WTC11 (cell line): ENCODE measurements around the gene IFT20. TPM values are rescaled to one million over a fixed set of nuclear protein-coding genes. Genes with fewer than 3 reads are reported as not detected.
"Not testable (repeated sequence)": the region's sequence is repeated elsewhere in the genome, so short reads cannot be mapped to it uniquely, and the experiment has no call there.

Source experiments
- ATAC-seq: fragments of 200-7000 bp; cut with Tn5 transposase; 2 replicates; pipeline ENCODE4 v1.10.0; 2021; ENCODE audit warnings: mild to moderate bottlenecking, moderate library complexity
- CTCF ChIA-PET: fragments of 300-600 bp; sonication (Branson Sonifier 250); formaldehyde crosslinking; loops from one replicate; lab custom pipeline; 2021; ENCODE audit warnings: antibody characterized with exemption; lab: Charles Lee
- POLR2A ChIA-PET: fragments of 350-600 bp; sonication (Branson Sonifier 250); formaldehyde crosslinking; loops from one replicate; lab custom pipeline; 2021; ENCODE audit warnings: antibody characterized with exemption; lab: Charles Lee
- DNase-seq: peaks from one replicate; pipeline ENCODE4 v3.0.0; 2021; ENCODE audit warnings: low spot score
- H3K27ac Mint-ChIP-seq: 2 replicates; pipeline ENCODE4 v1.8.0; 2021; ENCODE audit warnings: mixed read lengths
- H3K27me3 Mint-ChIP-seq: 2 replicates; pipeline ENCODE4 v1.8.0; 2021; ENCODE audit warnings: low read depth, mild to moderate bottlenecking, moderate library complexity, mixed read lengths
- H3K36me3 Mint-ChIP-seq: 2 replicates; pipeline ENCODE4 v1.8.0; 2021; ENCODE audit warnings: mixed read lengths
- H3K4me1 Mint-ChIP-seq: 2 replicates; pipeline ENCODE4 v1.8.0; 2022; ENCODE audit warnings: mixed read lengths
- H3K4me3 Mint-ChIP-seq: 2 replicates; pipeline ENCODE4 v1.8.0; 2021; ENCODE audit warnings: mild to moderate bottlenecking, moderate library complexity, mixed read lengths
- H3K9me3 Mint-ChIP-seq: 2 replicates; pipeline ENCODE4 v1.8.0; 2021; ENCODE audit warnings: mixed read lengths
- ATF2 ChIP-seq: sonication (generic); formaldehyde crosslinking; IDR thresholded peaks from 2 replicates; pipeline ENCODE4 v1.8.1; 2022; ENCODE audit warnings: low read depth, missing genetic modification reagents, borderline replicate concordance
- ELF4 ChIP-seq: sonication (generic); formaldehyde crosslinking; IDR thresholded peaks from 2 replicates; pipeline ENCODE4 v1.8.1; 2022; ENCODE audit warnings: low read depth, mild to moderate bottlenecking, moderate library complexity, missing genetic modification reagents
- EMX1 ChIP-seq: fragments of 250-450 bp; sonication (Bioruptor Pico); IDR thresholded peaks from 2 replicates; pipeline ENCODE4 v1.8.0; 2021; ENCODE audit warnings: mild to moderate bottlenecking
- GABPB1 ChIP-seq: sonication (generic); formaldehyde crosslinking; IDR thresholded peaks from 2 replicates; pipeline ENCODE4 v1.8.1; 2023; ENCODE audit warnings: mild to moderate bottlenecking, missing genetic modification reagents
- HMGA2 ChIP-seq: fragments of 250-450 bp; sonication (Bioruptor Pico); IDR thresholded peaks from 2 replicates; pipeline ENCODE4 v1.4.0; 2021; ENCODE audit warnings: mild to moderate bottlenecking, moderate library complexity
- IRF1 ChIP-seq: sonication (generic); formaldehyde crosslinking; IDR thresholded peaks from 2 replicates; pipeline ENCODE4 v1.8.0; 2023; ENCODE audit warnings: missing genetic modification reagents
- IRF2 ChIP-seq: sonication (generic); formaldehyde crosslinking; IDR thresholded peaks from 2 replicates; pipeline ENCODE4 v1.8.0; 2022; ENCODE audit warnings: low read depth, missing genetic modification reagents, borderline replicate concordance
- JUN ChIP-seq: sonication (generic); formaldehyde crosslinking; IDR thresholded peaks from 2 replicates; pipeline ENCODE4 v1.8.0; 2023; ENCODE audit warnings: mild to moderate bottlenecking, missing genetic modification reagents
- MXD4 ChIP-seq: fragments of 250-450 bp; sonication (Bioruptor Pico); IDR thresholded peaks from 2 replicates; pipeline ENCODE4 v1.8.0; 2021; ENCODE audit warnings: mild to moderate bottlenecking, moderate library complexity, borderline replicate concordance
- NR2C2 ChIP-seq: sonication (generic); formaldehyde crosslinking; IDR thresholded peaks from 2 replicates; pipeline ENCODE4 v1.8.0; 2022; ENCODE audit warnings: mild to moderate bottlenecking, missing genetic modification reagents
- RORB ChIP-seq: fragments of 250-450 bp; sonication (Bioruptor Pico); IDR thresholded peaks from 2 replicates; pipeline ENCODE4 v1.9.0; 2021; ENCODE audit warnings: mild to moderate bottlenecking
- SMAD3 ChIP-seq: sonication (generic); formaldehyde crosslinking; IDR thresholded peaks from 2 replicates; pipeline ENCODE4 v1.8.0; 2022; ENCODE audit warnings: missing genetic modification reagents, mild to moderate bottlenecking, borderline replicate concordance
- TEAD4 ChIP-seq: sonication (generic); formaldehyde crosslinking; IDR thresholded peaks from 2 replicates; pipeline ENCODE4 v1.8.0; 2022; ENCODE audit warnings: mild to moderate bottlenecking, missing genetic modification reagents
- ZBTB43 ChIP-seq: sonication (generic); formaldehyde crosslinking; IDR thresholded peaks from 2 replicates; pipeline ENCODE4 v1.8.1; 2023; ENCODE audit warnings: mild to moderate bottlenecking, missing genetic modification reagents
- ZMAT4 ChIP-seq: fragments of 250-450 bp; sonication (Bioruptor Pico); IDR thresholded peaks from 2 replicates; pipeline ENCODE4 v1.9.0; 2021; ENCODE audit warnings: mild to moderate bottlenecking
- ZNF317 ChIP-seq: sonication (generic); formaldehyde crosslinking; IDR thresholded peaks from 2 replicates; pipeline ENCODE4 v1.8.1; 2023; ENCODE audit warnings: low read depth, mild to moderate bottlenecking, moderate library complexity, missing genetic modification reagents, borderline replicate concordance
- ZSCAN18 ChIP-seq: fragments of 250-450 bp; sonication (Bioruptor Pico); IDR thresholded peaks from 2 replicates; pipeline ENCODE4 v2.1.2; 2022; ENCODE audit warnings: mild to moderate bottlenecking, moderate library complexity
- total RNA-seq: library from RNA; stranded (reverse); gene quantifications from 3 replicates; pipeline ENCODE4 v1.2.3, GENCODE V29; 2021
- TF ChIP-seq, protein P1 (sequence below): sonication (generic); formaldehyde crosslinking; IDR thresholded peaks from 2 replicates; pipeline ENCODE4 v1.8.1; 2022; ENCODE audit warnings: low read depth, mild to moderate bottlenecking, moderate library complexity, missing genetic modification reagents, borderline replicate concordance
- TF ChIP-seq, protein P2 (sequence below): sonication (generic); formaldehyde crosslinking; IDR thresholded peaks from 2 replicates; pipeline ENCODE4 v1.8.0; 2022; ENCODE audit warnings: mild to moderate bottlenecking, missing genetic modification reagents
- TF ChIP-seq, protein P3 (sequence below): sonication (generic); formaldehyde crosslinking; IDR thresholded peaks from 2 replicates; pipeline ENCODE4 v1.8.0; 2022; ENCODE audit warnings: mild to moderate bottlenecking, missing genetic modification reagents

IFT20 gene
- total RNA-seq, 1 experiment from 2014 or later: 17.6 TPM

GRCh38 chr17:28292878-28293277, 42.4 kb downstream of the IFT20 start:
- ATAC-seq, H3K9me3 Mint-ChIP-seq, H3K4me1 Mint-ChIP-seq, H3K27me3 Mint-ChIP-seq, H3K36me3 Mint-ChIP-seq, DNase-seq, CTCF ChIA-PET, H3K4me3 Mint-ChIP-seq, H3K27ac Mint-ChIP-seq, POLR2A ChIA-PET: not testable (repeated sequence)

DNA sequence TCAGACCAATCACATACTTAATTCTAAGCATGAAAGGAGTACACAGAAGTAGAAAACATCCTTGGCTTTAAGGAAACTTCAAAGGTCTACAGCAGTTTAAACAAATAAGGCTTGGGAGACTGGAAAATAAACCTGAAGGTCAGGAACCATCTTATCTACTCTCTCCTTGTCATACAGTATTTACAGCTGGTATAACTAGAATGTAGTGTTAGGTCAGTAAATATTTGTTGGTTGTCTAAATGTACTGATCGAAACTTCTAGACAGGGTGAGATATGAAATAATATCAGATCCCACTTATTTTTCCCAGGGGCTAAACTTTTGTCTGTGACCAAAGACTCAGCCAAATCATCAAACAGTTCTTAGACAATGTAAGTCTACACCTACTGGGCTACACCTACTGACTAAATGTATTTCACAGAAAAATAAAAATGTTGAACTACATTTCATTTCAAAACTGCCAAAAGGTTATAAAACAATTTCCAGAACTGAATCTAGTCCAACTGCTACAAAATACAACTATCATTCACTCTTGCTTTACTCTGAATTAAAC, 43.4 kb downstream of the IFT20 start:
- DNase-seq (no peak), ATAC-seq (no peak)
- ChIA-PET POLR2A (no interaction called here), CTCF (no interaction called here)
- Mint-ChIP-seq H3K4me3 (no peak overlapping the region), H3K36me3 (no peaks in the 10 kb centered on the region), H3K27me3 (peaks cover 5% of the 10 kb centered on the region; the same call in 1 of the 2 replicates), H3K9me3 (no peaks in the 10 kb centered on the region), H3K27ac (no peak overlapping the region), H3K4me1 (no peaks in the 10 kb centered on the region)
- TF ChIP-seq JUN (CRISPR knock-in tag): no peak
- TF ChIP-seq IRF1 (CRISPR knock-in tag): no peak
- TF ChIP-seq, protein P1, sequence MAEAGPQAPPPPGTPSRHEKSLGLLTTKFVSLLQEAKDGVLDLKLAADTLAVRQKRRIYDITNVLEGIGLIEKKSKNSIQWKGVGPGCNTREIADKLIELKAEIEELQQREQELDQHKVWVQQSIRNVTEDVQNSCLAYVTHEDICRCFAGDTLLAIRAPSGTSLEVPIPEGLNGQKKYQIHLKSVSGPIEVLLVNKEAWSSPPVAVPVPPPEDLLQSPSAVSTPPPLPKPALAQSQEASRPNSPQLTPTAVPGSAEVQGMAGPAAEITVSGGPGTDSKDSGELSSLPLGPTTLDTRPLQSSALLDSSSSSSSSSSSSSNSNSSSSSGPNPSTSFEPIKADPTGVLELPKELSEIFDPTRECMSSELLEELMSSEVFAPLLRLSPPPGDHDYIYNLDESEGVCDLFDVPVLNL (CRISPR knock-in tag): no peak
- no peak for TF ChIP-seq ZMAT4 (CRISPR knock-in tag)
- TF ChIP-seq NR2C2 (CRISPR knock-in tag): no peak
- TF ChIP-seq HMGA2 (CRISPR knock-in tag): no peak
- no peak for TF ChIP-seq ZBTB43 (CRISPR knock-in tag)
- TF ChIP-seq TEAD4 (CRISPR knock-in tag): no peak
- TF ChIP-seq ZSCAN18: no peak
- no peak for TF ChIP-seq SMAD3 (CRISPR knock-in tag)

DNA sequence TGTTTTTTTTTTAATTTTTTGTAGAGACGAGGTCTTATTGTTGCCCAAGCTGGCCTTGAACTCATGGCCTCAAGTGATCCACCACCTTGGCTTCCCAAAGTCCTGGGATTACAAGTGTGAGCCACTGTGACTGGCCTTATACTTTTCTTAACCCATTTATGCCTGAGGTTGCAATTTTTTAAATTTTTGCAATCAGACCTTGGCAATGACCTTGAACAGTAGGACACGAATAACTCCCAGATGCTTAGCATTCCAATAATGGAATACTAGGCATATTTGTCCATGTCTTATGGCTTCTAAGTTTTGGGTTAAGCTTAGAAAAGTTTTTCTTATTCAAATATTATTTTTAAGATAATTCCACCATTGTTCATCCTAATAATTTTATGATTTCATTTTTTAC, 44.6 kb downstream of the IFT20 start:
- Mint-ChIP-seq H3K27ac (no peak overlapping the region), H3K27me3 (peaks cover 5% of the 10 kb centered on the region; the same call in 1 of the 2 replicates), H3K4me3 (no peak overlapping the region), H3K4me1 (no peaks in the 10 kb centered on the region), H3K9me3 (no peaks in the 10 kb centered on the region), H3K36me3 (no peaks in the 10 kb centered on the region)
- ChIA-PET POLR2A (no interaction called here), CTCF (no interaction called here)
- ATAC-seq: no peak
- DNase-seq: no peak
- TF ChIP-seq, protein P2, sequence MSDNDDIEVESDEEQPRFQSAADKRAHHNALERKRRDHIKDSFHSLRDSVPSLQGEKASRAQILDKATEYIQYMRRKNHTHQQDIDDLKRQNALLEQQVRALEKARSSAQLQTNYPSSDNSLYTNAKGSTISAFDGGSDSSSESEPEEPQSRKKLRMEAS: no peak
- no peak for TF ChIP-seq RORB
- TF ChIP-seq TEAD4 (CRISPR knock-in tag): no peak
- TF ChIP-seq EMX1 (CRISPR knock-in tag): no peak
- TF ChIP-seq, protein P3, sequence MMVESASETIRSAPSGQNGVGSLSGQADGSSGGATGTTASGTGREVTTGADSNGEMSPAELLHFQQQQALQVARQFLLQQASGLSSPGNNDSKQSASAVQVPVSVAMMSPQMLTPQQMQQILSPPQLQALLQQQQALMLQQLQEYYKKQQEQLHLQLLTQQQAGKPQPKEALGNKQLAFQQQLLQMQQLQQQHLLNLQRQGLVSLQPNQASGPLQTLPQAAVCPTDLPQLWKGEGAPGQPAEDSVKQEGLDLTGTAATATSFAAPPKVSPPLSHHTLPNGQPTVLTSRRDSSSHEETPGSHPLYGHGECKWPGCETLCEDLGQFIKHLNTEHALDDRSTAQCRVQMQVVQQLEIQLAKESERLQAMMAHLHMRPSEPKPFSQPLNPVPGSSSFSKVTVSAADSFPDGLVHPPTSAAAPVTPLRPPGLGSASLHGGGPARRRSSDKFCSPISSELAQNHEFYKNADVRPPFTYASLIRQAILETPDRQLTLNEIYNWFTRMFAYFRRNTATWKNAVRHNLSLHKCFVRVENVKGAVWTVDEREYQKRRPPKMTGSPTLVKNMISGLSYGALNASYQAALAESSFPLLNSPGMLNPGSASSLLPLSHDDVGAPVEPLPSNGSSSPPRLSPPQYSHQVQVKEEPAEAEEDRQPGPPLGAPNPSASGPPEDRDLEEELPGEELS (CRISPR knock-in tag): no peak
- no peak for TF ChIP-seq ZNF317 (CRISPR knock-in tag)
- TF ChIP-seq MXD4 (CRISPR knock-in tag): no peak
- no peak for TF ChIP-seq GABPB1 (CRISPR knock-in tag)
- TF ChIP-seq NR2C2 (CRISPR knock-in tag): no peak
- TF ChIP-seq IRF2 (CRISPR knock-in tag): no peak
- TF ChIP-seq ELF4 (CRISPR knock-in tag): no peak
- TF ChIP-seq, protein P1 (CRISPR knock-in tag): no peak
- TF ChIP-seq ATF2 (CRISPR knock-in tag): no peak
